ENCODE data around the gene PDE4B.
"Not testable (repeated sequence)": the region's sequence is repeated elsewhere in the genome, so short reads cannot be mapped to it uniquely, and the experiment has no call there.

The PDE4B gene

DNA sequence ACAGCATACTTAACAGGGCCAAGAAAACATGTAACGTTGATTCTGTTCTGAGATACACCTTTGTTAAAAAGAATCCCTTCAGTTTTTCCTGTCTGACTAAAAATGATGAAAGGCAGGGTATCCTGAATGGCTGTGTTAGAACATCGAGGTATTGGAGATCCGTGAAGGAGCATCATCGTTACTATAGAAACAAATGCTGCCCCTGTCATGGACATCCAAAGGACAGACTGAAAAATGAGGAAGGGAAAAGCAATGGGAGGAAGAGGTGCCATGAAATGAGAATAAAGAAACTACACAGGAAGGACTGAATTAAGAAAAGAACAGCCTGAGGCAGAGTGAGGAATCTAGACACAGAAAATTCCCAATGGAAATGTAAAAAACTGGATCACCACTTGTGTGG, 257.9 kb downstream of the PDE4B start:
- in situ Hi-C loops (cut with HindIII; ENCODE audit: low sequenced_read_pairs), result no loop called here

DNA sequence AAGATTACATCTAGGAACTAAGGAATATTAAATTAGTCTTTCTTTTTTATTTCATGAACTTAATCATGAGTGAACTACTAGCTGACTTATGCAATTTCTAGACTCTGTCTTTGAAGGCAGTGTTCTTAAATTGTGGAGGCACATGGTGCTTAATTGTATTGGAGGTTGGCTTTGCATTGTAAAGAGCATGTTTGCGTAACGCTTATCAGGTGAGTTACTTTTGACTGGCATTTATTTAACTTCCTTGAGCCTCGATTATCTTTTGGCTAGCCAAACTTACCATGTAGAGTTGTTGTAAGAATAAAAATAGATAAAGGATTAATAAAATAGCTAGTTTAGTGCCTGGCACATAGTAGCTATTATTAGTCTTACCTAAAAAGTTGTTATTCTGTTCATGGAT, 262.4 kb downstream of the PDE4B start:
- in situ Hi-C loops (cut with HindIII; ENCODE audit: low sequenced_read_pairs), result no loop called here
- no peak for DNase-seq (ENCODE audit: low read depth, low spot score)
- H3K4me3 ChIP-seq (ENCODE audit: low read depth, low read length), result no peak overlapping the region
- TF ChIP-seq, protein P1, sequence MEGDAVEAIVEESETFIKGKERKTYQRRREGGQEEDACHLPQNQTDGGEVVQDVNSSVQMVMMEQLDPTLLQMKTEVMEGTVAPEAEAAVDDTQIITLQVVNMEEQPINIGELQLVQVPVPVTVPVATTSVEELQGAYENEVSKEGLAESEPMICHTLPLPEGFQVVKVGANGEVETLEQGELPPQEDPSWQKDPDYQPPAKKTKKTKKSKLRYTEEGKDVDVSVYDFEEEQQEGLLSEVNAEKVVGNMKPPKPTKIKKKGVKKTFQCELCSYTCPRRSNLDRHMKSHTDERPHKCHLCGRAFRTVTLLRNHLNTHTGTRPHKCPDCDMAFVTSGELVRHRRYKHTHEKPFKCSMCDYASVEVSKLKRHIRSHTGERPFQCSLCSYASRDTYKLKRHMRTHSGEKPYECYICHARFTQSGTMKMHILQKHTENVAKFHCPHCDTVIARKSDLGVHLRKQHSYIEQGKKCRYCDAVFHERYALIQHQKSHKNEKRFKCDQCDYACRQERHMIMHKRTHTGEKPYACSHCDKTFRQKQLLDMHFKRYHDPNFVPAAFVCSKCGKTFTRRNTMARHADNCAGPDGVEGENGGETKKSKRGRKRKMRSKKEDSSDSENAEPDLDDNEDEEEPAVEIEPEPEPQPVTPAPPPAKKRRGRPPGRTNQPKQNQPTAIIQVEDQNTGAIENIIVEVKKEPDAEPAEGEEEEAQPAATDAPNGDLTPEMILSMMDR (IDR thresholded peaks at IDR 0.05; ENCODE audit: low read depth, low read length), result no peak

More for the DNA sequence above, 257.9 kb downstream of the PDE4B start:
- H3K4me3 ChIP-seq (ENCODE audit: low read depth, low read length), result no peak overlapping the region
- TF ChIP-seq, protein P1 (IDR thresholded peaks at IDR 0.05; ENCODE audit: low read depth, low read length), result no peak
- DNase-seq (ENCODE audit: low read depth, low spot score), result no peak

DNA sequence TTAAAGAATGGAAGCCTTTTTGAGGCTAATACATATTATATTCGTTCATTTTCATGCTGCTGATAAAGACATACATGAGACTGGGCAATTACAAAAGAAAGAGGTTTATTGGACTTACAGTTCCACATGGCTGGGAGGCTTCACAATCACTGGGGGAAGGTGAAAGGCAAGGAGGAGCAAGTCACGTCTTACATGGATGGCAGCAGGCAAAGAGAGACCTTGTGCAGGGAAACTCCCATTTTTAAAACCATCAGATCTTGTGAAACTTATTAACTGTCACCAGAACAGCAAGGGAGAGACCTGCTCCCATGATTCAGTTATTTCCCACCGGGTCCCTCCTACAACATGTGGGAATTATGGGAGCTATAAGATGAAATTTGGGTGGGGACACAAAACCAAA, 264.8 kb downstream of the PDE4B start:
- DNase-seq (ENCODE audit: low read depth, low spot score); H3K4me3 ChIP-seq (ENCODE audit: low read depth, low read length); in situ Hi-C loops (cut with HindIII; ENCODE audit: low sequenced_read_pairs): not testable (repeated sequence)

DNA sequence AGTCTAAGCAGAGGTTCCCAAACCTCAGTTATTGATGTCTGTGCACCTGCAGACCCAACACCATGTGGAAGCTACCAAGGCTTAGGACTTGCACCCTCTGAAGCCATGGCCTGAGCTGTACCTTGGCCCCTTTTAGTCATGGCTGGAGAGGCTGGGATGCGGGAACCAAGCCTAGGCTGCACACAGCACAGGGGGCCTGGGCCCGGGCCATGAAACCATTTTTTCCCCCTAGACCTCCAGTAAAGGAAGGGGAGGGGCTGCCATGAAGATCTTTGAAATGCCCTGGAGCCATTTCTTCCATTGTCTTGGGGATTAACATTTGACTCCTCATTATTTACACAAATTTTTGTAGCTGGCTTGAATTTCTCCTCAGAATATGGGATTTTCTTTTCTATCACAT, 265.9 kb downstream of the PDE4B start:
- no peak overlapping the region for H3K4me3 ChIP-seq (ENCODE audit: low read depth, low read length)
- in situ Hi-C loops (cut with HindIII; ENCODE audit: low sequenced_read_pairs), result no loop called here
- TF ChIP-seq, protein P1 (IDR thresholded peaks at IDR 0.05; ENCODE audit: low read depth, low read length), result no peak
- no peak for DNase-seq (ENCODE audit: low read depth, low spot score)

DNA sequence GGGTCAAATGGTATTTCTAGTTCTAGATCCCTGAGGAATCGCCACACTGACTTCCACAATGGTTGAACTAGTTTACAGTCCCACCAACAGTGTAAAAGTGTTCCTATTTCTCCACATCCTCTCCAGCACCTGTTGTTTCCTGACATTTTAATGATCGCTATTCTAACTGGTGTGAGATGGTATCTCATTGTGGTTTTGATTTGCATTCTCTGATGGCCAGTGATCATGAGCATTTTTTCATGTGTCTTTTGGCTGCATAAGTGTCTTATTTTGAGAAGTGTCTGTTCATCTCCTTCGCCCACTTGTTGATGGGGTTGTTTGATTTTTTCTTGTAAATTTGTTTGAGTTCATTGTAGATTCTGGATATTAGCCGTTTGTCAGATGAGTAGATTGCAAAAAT, 274.5 kb downstream of the PDE4B start:
- DNase-seq (ENCODE audit: low read depth, low spot score); H3K4me3 ChIP-seq (ENCODE audit: low read depth, low read length); in situ Hi-C loops (cut with HindIII; ENCODE audit: low sequenced_read_pairs): not testable (repeated sequence)

DNA sequence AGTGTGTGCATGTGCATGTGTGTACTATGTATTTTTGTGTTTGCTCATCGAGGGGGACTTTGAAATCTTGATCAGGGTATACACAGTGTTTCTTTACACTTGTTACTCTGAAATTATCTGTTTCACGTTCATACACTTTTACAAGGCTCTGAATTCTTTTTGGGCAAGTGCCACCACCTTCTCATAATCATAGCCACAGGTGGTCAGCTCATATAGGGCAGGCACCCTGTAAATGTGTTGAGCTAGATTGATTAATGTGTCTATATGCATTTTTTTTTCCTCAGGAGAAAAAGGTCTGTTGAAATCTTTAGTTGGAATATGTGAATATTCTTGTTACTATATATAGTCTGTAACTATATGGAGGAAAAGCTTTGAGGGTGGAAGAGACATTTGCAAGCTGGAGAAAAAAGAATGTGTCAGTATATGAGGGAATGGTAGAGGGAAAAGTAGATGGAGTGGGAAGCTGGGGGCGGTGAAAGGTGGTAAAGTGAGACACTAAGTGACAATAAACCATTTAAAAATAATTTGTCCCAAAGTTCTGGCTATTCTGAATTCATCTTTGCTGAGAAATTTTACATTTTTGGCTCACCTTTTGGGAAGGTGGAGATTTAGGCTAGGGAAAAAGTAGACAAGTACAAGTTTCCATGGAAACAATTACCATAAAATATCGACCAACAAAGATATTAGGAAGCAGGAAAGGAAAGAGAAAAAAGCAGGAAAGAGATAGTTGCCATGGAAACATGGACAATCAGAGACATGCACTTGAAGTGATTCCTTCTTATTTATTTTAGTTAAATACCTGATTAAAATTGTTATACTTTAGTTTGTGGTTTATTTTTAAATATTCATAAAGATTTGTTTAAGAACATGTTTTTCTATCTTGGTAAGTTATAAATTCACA, 277.5 kb downstream of the PDE4B start:
- in situ Hi-C loops (cut with HindIII; ENCODE audit: low sequenced_read_pairs), result no loop called here
- H3K4me3 ChIP-seq (ENCODE audit: low read depth, low read length), result no peak overlapping the region
- DNase-seq (ENCODE audit: low read depth, low spot score), result no peak
- TF ChIP-seq, protein P1 (IDR thresholded peaks at IDR 0.05; ENCODE audit: low read depth, low read length), result no peak

DNA sequence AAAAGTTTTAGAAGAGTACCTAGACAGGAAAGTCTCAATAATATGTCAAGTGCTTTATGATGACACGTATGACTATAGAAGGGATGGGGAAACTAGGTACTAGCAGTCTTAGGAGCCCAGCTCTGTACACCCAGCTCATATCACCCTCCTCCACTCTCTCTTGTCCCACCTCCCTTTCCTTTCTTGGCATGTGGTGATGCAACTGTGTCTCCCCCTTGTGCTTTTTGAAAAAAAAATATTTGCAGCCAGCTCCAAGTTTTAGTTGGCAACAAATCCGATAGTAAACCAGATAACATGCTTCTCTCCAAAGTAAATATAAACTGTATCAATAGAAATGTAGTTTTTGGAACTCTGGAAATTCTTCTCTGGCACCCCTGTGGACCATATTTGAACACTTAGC, 280.7 kb downstream of the PDE4B start:
- no peak overlapping the region for H3K4me3 ChIP-seq (ENCODE audit: low read depth, low read length)
- in situ Hi-C loops (cut with HindIII; ENCODE audit: low sequenced_read_pairs), result no loop called here
- DNase-seq (ENCODE audit: low read depth, low spot score), result no peak
- TF ChIP-seq, protein P1 (IDR thresholded peaks at IDR 0.05; ENCODE audit: low read depth, low read length), result no peak

Measured in astrocyte of the spinal cord (primary cell).